NCI-H1417 treated with DMSO at 0.1 percent for 48 hours (cell line): Measurements from ENCODE around the gene PPHLN1.

Source experiments
- DNase-seq: peaks from one replicate; lab custom pipeline; 2025; lab: John Stamatoyannopoulos, UW

PPHLN1 gene, protein sequence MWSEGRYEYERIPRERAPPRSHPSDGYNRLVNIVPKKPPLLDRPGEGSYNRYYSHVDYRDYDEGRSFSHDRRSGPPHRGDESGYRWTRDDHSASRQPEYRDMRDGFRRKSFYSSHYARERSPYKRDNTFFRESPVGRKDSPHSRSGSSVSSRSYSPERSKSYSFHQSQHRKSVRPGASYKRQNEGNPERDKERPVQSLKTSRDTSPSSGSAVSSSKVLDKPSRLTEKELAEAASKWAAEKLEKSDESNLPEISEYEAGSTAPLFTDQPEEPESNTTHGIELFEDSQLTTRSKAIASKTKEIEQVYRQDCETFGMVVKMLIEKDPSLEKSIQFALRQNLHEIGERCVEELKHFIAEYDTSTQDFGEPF

DNA sequence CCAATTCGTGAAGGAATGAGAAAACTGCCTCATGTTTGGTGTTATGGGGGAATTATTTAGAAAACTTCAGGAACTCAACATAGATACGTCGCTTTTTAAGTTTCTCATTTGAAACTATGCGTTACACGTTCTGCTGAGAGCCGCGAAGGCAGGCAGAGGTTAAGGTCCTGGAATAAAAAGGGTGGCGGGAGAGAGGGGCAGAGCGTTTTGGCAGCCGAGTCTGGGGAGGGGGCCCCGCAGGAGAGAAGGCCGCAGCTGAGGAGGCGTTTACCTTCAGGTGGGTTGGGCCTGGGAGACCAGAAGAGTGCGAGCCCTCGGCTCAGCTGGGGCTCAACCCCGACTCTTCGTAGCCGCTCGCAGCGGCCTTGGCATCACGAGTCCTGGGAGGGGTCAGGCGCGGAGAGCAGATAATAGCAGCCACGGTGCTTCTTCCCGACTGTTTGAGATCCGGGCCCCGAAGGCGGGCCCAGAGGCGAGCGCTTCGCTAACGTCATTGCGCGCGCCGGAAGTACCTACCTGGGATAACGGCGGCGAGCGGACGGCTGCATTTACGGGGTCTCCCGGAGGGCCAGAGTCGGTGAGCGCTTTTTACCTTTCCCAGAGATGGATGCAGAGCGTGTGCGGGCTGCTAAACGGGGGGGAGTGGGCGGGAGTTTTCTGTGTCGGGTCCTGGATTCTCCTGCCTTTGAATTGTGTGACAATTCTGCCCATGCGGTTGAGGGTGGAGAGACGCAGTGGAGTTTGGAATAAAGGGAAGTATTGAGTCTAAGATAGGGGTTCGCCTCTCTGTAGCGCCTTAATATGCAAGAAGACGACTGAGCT, at the start of gene PPHLN1, which contains the start of gene ZCRB1:
TSS of gene PPHLN1 (plus strand) at position 515 of the 822 bp plus-strand sequence. CDS start 9,736 bp downstream, outside the sequence.
TSS of gene ZCRB1 (minus strand) at position 442 of the 822 bp plus-strand sequence. CDS start 1,992 bp downstream, outside the sequence.
- peak; percentile 55 for DNase-seq

DNA sequence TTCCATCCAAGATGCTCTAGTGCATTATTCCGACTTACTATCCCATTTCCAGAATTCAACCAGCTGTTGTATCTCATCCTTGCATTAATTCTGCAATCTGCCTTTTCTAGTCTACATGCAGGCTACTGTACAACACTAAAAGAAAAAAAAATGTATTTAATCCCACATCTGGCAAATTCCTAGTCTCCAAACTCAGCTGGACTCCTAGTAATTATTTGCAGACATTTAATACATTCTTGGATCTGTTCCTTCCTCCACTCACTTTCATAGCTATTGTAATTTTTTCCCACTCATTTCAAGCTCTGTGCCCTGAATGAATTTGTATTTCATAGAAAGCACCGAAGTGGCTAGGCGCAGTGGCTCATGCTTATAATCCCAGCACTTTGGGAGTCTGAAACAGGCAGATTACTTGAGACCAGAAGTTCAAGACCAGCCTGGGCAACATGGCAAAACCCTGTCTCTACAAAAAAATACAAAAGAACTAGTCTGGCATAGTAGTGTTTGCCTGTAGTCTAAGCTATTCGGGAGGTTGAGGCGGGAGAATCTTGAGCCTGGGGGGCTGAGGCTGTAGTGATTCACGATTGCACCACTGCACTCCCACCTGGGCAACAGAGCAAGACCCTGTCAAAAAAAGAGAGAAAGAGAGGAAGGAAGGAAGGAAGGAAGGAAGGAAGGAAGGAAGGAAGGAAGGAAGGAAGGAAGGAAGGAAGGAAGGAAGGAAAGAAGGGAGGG, 48.4 kb upstream of the PPHLN1 start:
- no peak for DNase-seq

DNA sequence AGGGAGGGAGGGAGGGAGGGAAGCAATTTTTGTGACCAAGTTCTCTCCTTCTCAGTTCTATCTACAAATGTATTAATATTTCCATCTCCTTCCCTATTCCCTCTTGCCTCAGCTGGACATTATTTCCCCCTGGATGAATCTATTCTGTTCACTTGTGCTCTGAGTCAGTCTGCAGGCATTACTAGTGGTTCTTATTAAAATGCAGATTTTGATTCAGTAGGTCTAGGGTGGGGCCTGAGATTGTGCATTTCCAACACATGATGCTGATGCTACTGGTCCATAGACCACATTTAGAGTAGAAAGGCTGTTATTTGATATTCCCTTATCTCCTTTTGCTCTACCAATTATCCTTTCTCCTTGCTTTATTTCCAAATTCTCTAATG, 47.8 kb upstream of the PPHLN1 start:
- no peak for DNase-seq

DNA sequence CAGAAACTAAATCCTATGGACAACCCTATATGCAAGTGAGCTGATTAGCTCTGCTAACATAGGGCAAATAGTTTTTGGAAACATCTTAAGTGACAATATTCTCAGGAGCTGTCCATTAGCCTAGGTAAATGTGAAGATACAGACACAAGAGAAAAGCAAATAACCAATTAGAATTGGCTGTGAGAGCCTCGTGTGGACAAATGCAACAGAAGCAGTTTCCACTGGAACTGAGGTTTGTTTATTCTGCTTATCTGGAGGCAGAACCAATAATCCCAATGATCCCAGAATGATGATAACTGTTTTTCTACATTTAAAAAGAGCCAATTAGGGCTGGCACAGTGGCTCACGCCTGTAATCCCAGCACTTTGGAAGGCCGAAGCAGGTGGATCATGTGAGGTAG, 44.7 kb upstream of the PPHLN1 start:
- no peak for DNase-seq

DNA sequence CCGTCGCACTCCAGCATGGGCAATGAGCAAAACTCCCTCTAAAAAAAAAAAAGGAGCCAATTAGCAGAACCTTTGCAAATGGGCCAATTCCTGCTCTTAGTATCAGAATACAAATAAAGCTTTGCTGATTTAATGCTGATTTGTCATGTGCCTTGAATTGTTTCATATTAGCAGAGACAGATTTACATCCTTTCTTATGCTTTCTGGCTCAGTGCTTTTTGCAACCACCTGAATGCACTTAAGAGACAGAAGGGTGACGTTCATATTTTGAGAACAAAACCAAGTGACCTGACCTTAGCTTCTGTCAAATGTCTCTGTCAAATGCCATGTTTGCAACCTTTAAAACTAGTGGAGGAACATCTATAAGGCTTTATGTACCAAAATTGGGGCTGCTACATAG, 44.1 kb upstream of the PPHLN1 start:
- DNase-seq, result no peak

DNA sequence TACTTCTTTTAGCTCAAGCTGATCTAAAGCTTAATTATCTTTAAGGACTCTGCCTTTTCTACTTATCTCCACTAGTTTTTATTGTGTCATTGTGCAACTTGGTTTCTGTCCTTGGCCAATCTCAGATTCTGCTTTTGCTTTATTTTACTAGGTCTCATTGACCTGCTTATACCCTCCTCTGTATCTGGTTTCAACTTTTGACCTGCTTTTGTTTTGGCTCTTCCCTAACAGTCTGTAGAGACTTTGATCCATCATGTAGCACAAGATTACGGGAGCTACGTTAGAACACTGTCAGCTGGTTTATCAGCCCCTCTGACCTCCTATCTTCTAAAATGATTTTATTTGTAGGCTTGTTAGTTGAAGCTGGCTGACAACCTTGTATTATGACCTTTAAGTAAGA, 43.7 kb upstream of the PPHLN1 start:
- DNase-seq, result no peak

DNA sequence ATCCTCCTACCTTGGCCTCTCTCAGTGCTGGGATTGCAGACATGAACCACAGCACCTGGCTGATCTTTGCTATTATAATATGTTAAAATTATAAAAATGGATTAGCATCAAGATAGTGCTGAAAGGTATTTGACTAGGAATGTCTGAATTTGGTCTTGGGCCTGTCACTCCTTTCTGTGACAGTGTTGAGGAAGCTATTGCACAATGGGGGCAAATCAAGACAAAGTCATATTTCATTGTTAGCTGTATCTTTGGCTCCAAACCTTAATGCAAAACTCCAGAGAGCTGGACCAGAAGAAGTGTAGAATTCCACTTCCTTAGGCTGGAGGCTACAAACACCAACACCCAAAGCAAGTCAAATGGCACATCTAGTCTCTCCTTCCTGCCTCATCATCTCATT, 42.2 kb upstream of the PPHLN1 start:
- no peak for DNase-seq

DNA sequence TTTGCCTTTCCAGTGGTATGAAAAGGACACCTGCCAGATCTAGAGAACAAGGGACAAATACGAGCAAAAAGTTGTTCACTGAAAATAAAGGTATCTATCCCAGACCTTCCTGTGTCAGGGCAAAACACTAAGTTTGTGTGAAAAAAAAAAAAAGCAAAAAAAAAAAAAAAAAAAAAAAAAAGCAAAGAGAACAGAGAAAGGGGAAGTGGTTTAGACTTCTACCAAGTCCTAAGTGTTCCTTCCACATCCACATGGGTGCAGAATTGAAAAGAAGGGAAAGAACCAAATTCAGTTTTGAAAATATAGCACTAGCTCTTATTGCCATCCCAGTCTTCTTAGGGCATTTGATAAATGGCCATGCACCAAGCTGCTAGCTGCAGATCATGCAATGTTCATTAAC, 41.8 kb upstream of the PPHLN1 start:
- no peak for DNase-seq

DNA sequence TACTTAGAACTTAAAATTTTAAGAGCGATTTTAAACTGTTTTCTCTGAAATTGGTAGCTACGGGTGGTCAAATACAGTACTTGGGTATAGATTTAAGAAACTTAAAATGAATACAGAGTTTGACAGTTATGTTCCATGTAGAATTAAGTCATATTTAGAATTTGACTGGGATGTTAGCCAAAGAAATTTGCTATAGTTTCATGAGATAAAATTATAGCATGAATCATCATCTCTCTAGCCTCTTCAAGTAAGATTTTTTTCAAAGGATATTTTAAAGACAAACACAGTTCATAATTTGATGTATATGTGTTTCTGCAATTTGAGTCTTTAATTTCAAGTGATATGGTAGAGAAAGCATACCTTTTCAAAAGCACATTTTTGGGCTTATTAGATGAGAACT, 41.1 kb upstream of the PPHLN1 start:
- no peak for DNase-seq

DNA sequence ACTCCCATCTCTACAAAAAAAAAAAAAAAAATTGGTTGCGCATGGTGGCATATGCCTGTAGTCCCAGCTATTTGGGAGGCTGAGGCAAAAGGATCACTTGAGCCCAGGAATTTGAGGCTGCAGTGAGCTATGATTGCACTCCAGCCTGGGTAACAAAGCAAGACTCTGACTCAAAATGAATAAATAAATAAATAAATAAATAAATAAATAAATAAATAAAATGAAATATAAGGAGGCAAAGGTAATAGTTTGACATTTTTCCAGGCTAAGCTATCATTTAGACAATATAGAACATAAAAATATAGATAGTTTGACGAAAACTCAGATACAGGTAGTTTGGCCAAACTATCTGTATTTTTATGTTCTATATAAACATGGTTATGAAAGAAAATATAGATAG, 40.5 kb upstream of the PPHLN1 start:
- DNase-seq, result no peak

DNA sequence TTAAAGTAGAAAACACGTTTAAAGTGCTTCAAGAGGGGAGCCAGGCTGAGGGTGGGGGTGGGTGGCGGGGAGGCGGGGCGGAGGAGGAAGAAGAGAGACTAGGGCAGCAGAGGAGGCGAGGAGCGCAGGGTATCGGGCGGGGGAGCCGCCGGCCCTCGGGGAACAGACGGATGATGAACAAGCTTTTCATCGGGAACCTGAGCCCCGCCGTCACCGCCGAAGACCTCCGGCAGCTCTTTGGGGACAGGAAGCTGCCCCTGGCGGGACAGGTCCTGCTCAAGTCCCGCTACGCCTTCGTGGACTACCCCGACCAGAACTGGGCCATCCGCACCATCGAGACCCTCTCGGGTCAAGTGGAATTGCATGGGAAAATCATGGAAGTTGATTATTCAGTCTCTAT, 39.2 kb upstream of the PPHLN1 start:
- DNase-seq, result no peak

DNA sequence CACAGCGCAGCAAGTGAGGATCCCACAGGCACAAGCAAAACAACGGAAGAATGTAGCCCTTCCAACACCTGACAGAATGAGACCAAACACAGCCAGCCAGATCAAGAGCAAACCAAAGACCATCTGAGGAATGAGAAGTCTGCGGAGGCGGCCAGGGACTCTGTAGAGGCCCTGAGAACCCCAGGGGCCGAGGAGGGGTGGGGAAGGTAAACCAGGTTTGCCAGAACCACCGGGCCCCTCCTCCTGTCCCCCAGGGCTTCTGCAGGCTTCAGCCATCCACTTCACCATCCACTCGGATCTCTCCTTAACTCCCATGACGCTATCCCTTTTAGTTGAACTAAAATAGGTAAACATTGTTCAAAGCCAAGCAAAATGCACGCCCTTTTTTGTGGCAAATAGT, 37.4 kb upstream of the PPHLN1 start:
- DNase-seq, result no peak

DNA sequence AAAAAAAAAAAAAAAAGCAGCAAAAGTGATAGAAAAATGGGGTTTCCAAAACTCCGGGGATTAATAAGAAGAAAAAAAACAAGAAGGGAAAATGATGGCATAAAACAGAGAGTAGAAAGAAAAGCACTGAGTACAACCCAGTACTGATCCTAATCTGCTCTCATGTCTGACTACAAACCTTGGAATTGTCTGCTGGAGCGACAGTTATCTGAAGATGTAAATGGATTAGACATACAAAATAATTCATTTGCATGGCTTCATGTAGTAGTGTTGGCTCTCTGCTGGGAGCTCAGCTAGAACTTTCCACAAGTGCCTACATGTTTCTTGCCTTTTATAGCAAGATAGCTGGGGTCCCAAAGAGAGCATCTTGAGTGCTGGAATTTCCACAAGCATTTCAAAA, 34.3 kb upstream of the PPHLN1 start:
- DNase-seq, result no peak

DNA sequence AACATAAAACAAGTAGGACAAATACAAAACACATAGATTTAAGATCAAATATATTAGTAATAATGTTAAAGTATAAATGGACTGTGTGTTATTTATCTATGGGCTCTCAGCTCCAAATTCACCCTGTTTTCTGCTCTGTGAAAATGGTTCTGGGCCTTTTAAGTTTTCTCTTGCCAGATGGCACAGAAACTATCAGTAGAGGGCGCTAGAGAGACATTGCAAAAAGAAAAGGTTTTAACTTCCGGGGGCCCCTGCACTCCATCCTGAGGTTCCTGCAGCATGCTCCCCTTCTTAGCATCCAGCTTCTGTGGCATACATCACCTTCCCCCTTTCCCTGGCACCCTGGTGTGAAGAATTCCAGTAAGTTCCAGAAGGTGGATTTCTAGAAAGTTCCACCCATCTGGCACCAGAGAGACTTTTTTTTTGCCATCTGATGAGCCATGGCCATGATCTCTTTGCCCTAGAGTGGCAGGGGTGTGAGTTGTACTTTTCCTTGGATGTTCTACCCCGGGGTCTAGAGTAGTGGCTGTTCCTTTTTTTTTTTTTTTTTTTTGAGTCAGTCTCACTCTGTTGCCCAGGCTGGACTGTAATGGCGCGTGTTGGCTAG, 29.4 kb upstream of the PPHLN1 start:
- no peak for DNase-seq

DNA sequence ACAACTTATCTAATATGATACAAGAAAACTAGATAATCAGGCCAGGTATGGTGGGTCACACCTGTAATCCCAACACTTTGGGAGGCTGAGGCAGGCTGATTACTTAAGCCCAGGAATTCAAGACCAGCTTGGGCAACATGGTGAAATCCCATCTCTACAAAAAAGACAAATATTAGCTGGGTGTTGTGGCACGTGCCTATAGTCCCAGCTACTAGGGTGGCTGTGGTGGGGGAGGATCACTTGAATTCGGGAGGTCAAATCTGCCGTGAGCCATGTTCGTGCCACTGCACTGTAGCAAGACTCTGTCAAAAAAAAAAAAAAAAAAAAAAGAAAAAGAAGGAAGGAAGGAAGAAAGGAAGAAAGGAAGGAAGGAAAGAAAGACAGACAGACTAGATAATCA, 27.1 kb upstream of the PPHLN1 start:
- DNase-seq, result no peak

DNA sequence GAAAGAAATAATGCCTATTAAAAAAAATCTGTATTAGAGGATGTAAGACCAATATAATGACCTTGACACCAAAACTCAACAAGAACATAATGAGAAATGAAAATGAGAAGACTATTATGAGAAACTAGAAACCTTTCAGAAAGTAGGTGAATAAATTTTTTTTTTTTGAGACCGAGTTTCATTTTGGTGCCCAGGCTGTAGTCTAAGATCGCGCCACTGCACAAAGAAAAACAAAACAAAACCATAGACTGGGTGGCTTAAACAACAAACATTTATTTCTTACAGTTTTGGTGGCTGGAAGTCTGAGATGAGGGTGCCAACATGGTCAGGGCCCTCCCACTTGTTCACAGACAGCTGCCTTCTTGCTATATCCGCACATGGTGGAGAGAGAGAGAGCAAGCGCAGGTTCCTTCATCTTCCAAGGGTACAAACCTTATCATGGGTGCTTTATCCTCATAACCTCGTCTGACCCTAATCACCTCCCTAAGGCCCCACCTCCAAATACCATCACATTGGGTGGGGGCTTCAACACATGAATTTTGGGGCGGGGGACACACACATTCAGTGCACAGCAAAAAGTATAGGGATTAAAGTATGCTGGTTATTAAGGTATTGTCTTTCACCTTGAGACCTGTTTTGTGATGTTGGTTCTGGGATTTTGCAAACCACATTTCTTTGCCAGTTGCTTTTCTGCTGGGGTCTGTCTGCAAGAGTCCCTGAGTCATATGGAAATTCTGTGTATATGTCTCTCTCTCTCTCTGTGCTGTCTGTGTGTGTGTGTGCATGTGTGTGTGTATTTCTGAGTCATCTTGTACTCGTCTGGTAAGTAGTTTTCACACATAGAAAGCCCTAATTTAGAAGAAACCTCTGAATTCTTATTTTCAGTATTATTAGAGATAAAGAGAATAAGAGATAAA, 26.3 kb upstream of the PPHLN1 start:
- DNase-seq, result no peak

DNA sequence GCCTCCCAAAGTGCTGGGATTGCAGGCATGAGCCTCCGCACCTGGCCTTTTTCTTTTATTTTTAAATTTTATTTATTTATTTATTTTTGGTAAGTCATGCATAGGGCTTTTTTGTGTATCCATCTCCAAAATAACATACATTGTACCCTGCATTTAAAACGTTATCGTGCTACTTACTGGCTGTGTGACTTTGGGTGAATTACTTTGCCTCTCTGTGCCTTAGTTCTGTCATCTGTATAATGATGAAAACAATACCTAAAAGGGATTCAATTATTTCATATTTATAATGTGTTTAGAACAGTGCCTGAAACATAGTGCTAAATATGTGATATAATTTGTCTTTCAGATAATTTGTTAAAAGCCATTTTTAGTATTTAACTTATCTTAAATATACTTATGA, 19.7 kb upstream of the PPHLN1 start:
- no peak for DNase-seq

DNA sequence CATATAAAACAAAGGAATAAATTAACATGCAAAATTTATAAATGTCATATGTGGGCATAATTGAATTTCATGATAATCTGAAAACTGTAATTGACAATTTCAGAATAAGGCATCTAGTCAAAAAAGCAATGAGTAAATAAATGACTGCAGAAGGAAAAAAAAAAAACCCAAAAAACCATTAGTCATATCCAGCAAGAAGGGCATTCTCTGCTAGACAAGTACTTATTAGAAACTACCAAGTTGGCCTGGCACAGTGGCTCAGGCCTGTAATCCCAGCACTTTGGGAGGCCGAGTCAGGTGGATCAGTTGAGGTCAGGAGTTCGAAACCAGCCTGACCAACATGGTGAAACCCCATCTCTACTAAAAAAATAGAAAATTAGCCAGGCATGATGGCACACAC, 17.6 kb upstream of the PPHLN1 start:
- DNase-seq, result no peak

DNA sequence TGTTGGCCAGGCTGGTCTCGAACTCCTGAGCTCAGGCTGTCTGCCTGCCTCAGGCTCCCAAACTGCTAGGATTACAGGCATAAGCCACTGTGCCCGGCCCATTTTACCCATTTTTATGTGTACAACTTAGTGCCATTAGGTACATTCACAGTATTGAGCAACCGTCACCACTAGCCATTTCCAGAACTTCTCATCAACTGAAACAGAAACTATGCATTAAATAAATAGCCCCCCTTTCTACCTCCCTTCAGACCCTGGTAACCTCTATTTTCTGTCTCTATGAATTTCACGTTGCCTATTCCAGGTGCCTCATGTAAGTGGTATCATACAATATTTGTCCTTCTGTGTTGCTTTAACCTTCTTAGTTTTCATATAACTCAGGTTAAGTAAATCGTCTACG, 16.0 kb upstream of the PPHLN1 start:
- DNase-seq, result no peak

DNA sequence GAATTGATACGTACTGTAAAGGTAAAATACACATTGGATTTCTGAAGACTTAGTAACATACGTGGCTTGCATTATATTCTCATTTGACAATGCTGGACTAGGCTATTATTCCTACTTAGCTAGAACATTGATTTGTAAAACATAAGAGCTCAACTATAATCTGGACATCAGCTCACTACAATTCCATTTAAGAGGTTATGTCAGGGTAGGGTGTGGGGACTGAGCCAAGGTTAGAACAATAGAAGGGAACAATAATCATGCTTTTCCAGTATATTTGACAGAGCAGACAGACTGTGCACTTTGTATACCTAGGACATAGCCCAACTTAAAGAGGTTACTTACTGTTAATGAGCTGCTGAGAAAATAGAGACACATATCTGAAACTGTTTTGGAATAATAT, 10.9 kb upstream of the PPHLN1 start:
- no peak for DNase-seq

DNA sequence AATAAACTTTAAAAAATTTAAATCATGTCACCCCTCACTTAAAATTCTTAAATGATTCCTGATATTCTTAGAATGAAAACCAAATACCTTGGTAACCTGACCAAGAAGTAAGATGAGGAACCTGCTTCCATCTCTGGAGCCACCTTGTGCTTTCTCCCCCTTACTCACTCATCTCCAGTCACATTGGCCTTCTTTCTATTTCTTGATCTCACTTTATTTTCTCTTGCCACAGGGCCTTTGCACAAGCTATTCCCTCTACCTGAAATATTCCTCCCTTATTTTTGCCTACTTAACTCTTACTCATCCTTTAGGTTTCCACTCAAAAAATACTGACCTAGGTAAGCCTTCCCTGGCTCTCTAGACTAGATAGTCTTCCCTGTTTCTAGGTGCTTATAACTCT, 5.2 kb upstream of the PPHLN1 start:
- DNase-seq, result no peak
